ENCODE data around the gene CCDC152. TPM values are rescaled to one million over a fixed set of nuclear protein-coding genes. Genes with fewer than 3 reads are reported as not detected.

CCDC152 gene
- total RNA-seq, 1 donor: 0.36 TPM

- no peaks in the 10 kb centered on the region for H4K20me1 ChIP-seq (ENCODE audit: insufficient read depth, low read length)
- no peak overlapping the region for H2AFZ ChIP-seq (ENCODE audit: low read length)
- no peak overlapping the region for H3K27ac ChIP-seq (ENCODE audit: low read depth, low read length)
- TF ChIP-seq CTCF (IDR thresholded peaks at IDR 0.05; ENCODE audit: extremely low read depth, low read depth, low read length): no peak
- H3K4me2 ChIP-seq (ENCODE audit: insufficient read depth, low read length): no peak overlapping the region
- H3K27me3 ChIP-seq (ENCODE audit: insufficient read depth, low read length): no peaks in the 10 kb centered on the region
- no peak overlapping the region for H3K4me3 ChIP-seq (ENCODE audit: insufficient read depth, low read length)
- no peaks in the 10 kb centered on the region for H3K9me3 ChIP-seq (ENCODE audit: low read depth, low read length)
- H3K36me3 ChIP-seq (ENCODE audit: insufficient read depth, low read length): no peaks in the 10 kb centered on the region
- no peaks in the 10 kb centered on the region for H3K4me1 ChIP-seq (ENCODE audit: insufficient read depth, low read length)
- DNase-seq (ENCODE audit: insufficient read length, low spot score, missing footprints): no peak
- H3K79me2 ChIP-seq (ENCODE audit: insufficient read depth, low read length): no peaks in the 10 kb centered on the region
Observed at GRCh38 chr5:42819745-42820144, 63.1 kb downstream of the CCDC152 start.

DNA sequence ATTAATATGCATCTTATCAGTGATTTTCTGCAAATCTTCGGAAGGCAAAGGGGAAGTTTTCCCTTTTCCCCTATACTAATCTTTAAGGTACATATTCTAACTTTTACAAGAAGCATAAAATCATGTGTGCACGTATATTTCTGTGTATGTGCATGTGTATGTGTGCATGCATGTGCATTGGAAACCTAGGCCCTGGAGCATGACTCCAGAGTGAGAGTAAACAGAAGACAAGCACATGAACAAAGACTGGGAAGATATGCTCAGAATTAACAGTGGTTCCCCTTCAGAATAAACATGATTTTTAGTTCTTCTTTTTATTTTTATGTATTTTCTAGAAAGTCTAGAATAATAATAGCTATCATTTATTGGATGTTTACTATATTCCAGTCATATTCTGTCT, 65.9 kb downstream of the CCDC152 start:
- no peak overlapping the region for H3K27ac ChIP-seq (ENCODE audit: low read depth, low read length)
- H3K27me3 ChIP-seq (ENCODE audit: insufficient read depth, low read length): no peaks in the 10 kb centered on the region
- no peak overlapping the region for H3K4me3 ChIP-seq (ENCODE audit: insufficient read depth, low read length)
- no peaks in the 10 kb centered on the region for H4K20me1 ChIP-seq (ENCODE audit: insufficient read depth, low read length)
- TF ChIP-seq CTCF (IDR thresholded peaks at IDR 0.05; ENCODE audit: extremely low read depth, low read depth, low read length): no peak
- no peaks in the 10 kb centered on the region for H3K79me2 ChIP-seq (ENCODE audit: insufficient read depth, low read length)
- no peak overlapping the region for H2AFZ ChIP-seq (ENCODE audit: low read length)
- no peaks in the 10 kb centered on the region for H3K4me1 ChIP-seq (ENCODE audit: insufficient read depth, low read length)
- no peak overlapping the region for H3K4me2 ChIP-seq (ENCODE audit: insufficient read depth, low read length)
- DNase-seq (ENCODE audit: insufficient read length, low spot score, missing footprints): no peak
- H3K9me3 ChIP-seq (ENCODE audit: low read depth, low read length): no peaks in the 10 kb centered on the region
- no peaks in the 10 kb centered on the region for H3K36me3 ChIP-seq (ENCODE audit: insufficient read depth, low read length)

- Histone ChIP-seq H3K4me1 (ENCODE audit: insufficient read depth, low read length) (no peaks in the 10 kb centered on the region), H3K9me3 (ENCODE audit: low read depth, low read length) (no peaks in the 10 kb centered on the region), H4K20me1 (ENCODE audit: insufficient read depth, low read length) (no peaks in the 10 kb centered on the region), H3K79me2 (ENCODE audit: insufficient read depth, low read length) (no peaks in the 10 kb centered on the region), H3K27ac (ENCODE audit: low read depth, low read length) (no peak overlapping the region), H3K36me3 (ENCODE audit: insufficient read depth, low read length) (no peaks in the 10 kb centered on the region), H3K4me3 (ENCODE audit: insufficient read depth, low read length) (no peak overlapping the region), H2AFZ (ENCODE audit: low read length) (no peak overlapping the region), H3K27me3 (ENCODE audit: insufficient read depth, low read length) (no peaks in the 10 kb centered on the region), H3K4me2 (ENCODE audit: insufficient read depth, low read length) (no peak overlapping the region)
- no peak for DNase-seq (ENCODE audit: insufficient read length, low spot score, missing footprints)
- no peak for TF ChIP-seq CTCF (IDR thresholded peaks at IDR 0.05; ENCODE audit: extremely low read depth, low read depth, low read length)
Observed at GRCh38 chr5:42824347-42824976, 67.8 kb downstream of the CCDC152 start.

GRCh38 chr5:42825422-42826148, 69.0 kb downstream of the CCDC152 start:
- no peaks in the 10 kb centered on the region for H3K4me1 ChIP-seq (ENCODE audit: insufficient read depth, low read length)
- no peaks in the 10 kb centered on the region for H4K20me1 ChIP-seq (ENCODE audit: insufficient read depth, low read length)
- no peak overlapping the region for H2AFZ ChIP-seq (ENCODE audit: low read length)
- no peak for TF ChIP-seq CTCF (IDR thresholded peaks at IDR 0.05; ENCODE audit: extremely low read depth, low read depth, low read length)
- DNase-seq (ENCODE audit: insufficient read length, low spot score, missing footprints): no peak
- no peak overlapping the region for H3K4me3 ChIP-seq (ENCODE audit: insufficient read depth, low read length)
- no peaks in the 10 kb centered on the region for H3K79me2 ChIP-seq (ENCODE audit: insufficient read depth, low read length)
- H3K27ac ChIP-seq (ENCODE audit: low read depth, low read length): no peak overlapping the region
- H3K9me3 ChIP-seq (ENCODE audit: low read depth, low read length): no peaks in the 10 kb centered on the region
- no peaks in the 10 kb centered on the region for H3K27me3 ChIP-seq (ENCODE audit: insufficient read depth, low read length)
- H3K36me3 ChIP-seq (ENCODE audit: insufficient read depth, low read length): no peaks in the 10 kb centered on the region
- H3K4me2 ChIP-seq (ENCODE audit: insufficient read depth, low read length): no peak overlapping the region
